PC-3 (cell line): ENCODE data around the gene PTRHD1. TPM values are rescaled to one million over a fixed set of nuclear protein-coding genes. Genes with fewer than 3 reads are reported as not detected.

Source experiments
- ATAC-seq: fragments of 200-7000 bp; cut with Tn5 transposase; 2 replicates; pipeline ENCODE4 v1.9.1; 2020; ENCODE audit warnings: mild to moderate bottlenecking, moderate library complexity
- BruUV-seq: library from RNA; stranded (reverse); fragments of 400-500 nt; replicated peaks from 2 replicates; lab custom pipeline; 2021; lab: Mats Ljungman, UMichigan
- CTCF ChIA-PET: fragments of 300-600 bp; sonication (Branson Sonifier 250); formaldehyde crosslinking; loops from one replicate; lab custom pipeline; 2022; ENCODE audit warnings: antibody characterized with exemption; lab: Charles Lee
- POLR2A ChIA-PET: fragments of 300-600 bp; sonication (Branson Sonifier 250); formaldehyde crosslinking; loops from one replicate; lab custom pipeline; 2022; ENCODE audit warnings: antibody characterized with exemption; ENCODE audit not compliant: unreplicated experiment; lab: Charles Lee
- DNase-seq: peaks from one replicate; pipeline ENCODE4 v3.0.0-alpha.2; 2015
- H2AFZ ChIP-seq: fragments of 300-600 bp; sonication (generic); 2 replicates; pipeline ENCODE4 v1.6.0; 2016; ENCODE audit warnings: antibody characterized with exemption, low read length
- H3F3A ChIP-seq: fragments of 300-600 bp; sonication (generic); one replicate; pipeline ENCODE4 v1.6.0; 2017; ENCODE audit warnings: antibody characterized with exemption, low read length, control low read depth, mild to moderate bottlenecking; ENCODE audit not compliant: unreplicated experiment
- H3K27ac ChIP-seq: fragments of 300-600 bp; sonication (generic); 2 replicates; pipeline ENCODE4 v1.5.1; 2016; ENCODE audit warnings: mild to moderate bottlenecking, low read length
- H3K27me3 ChIP-seq: fragments of 300-600 bp; sonication (generic); 2 replicates; pipeline ENCODE4 v1.6.1; 2016; ENCODE audit warnings: low read length, mixed read lengths
- H3K36me3 ChIP-seq: fragments of 300-600 bp; sonication (generic); 2 replicates; pipeline ENCODE4 v1.6.1; 2016; ENCODE audit warnings: low read depth, mixed run types, low read length, mixed read lengths
- H3K4me1 ChIP-seq: fragments of 300-600 bp; sonication (generic); 2 replicates; pipeline ENCODE4 v1.5.1; 2016; ENCODE audit warnings: low read length; ENCODE audit not compliant: insufficient read depth
- H3K4me2 ChIP-seq: fragments of 300-600 bp; sonication (generic); 2 replicates; pipeline ENCODE4 v1.6.0; 2016; ENCODE audit warnings: low read length
- H3K4me3 ChIP-seq: fragments of 300-600 bp; sonication (generic); 2 replicates; pipeline ENCODE4 v1.5.1; 2016; ENCODE audit warnings: mild to moderate bottlenecking, low read length, mixed read lengths
- H3K79me2 ChIP-seq: fragments of 300-600 bp; sonication (generic); 2 replicates; pipeline ENCODE4 v1.6.1; 2017; ENCODE audit warnings: low read length, mixed read lengths
- H3K9ac ChIP-seq: fragments of 300-600 bp; sonication (generic); 2 replicates; pipeline ENCODE4 v1.6.0; 2016; ENCODE audit warnings: mild to moderate bottlenecking, low read length
- H3K9me2 ChIP-seq: fragments of 300-600 bp; sonication (generic); replicated peaks from 2 replicates; pipeline ENCODE4 v1.6.1; 2016; ENCODE audit warnings: mixed run types, low read length, mixed read lengths
- H3K9me3 ChIP-seq: fragments of 300-600 bp; sonication (generic); 2 replicates; pipeline ENCODE4 v1.6.1; 2016; ENCODE audit warnings: low read length, mixed read lengths
- H4K20me1 ChIP-seq: fragments of 300-600 bp; sonication (generic); 2 replicates; pipeline ENCODE4 v1.6.1; 2016; ENCODE audit warnings: low read length, mixed read lengths
- CTCF ChIP-seq: fragments of 300-600 bp; sonication (generic); conservative IDR thresholded peaks from 2 replicates; pipeline ENCODE4 v1.5.1; 2017; ENCODE audit warnings: antibody characterized with exemption, low read depth, mild to moderate bottlenecking, low read length
- EZH2 ChIP-seq: fragments of 300-600 bp; sonication (generic); IDR thresholded peaks from one replicate; pipeline ENCODE4 v1.6.1; 2017; ENCODE audit warnings: antibody characterized with exemption, mild to moderate bottlenecking, low read length; ENCODE audit not compliant: unreplicated experiment
- EZH2phosphoT487 ChIP-seq: fragments of 300-600 bp; sonication (generic); IDR thresholded peaks from 2 replicates; pipeline ENCODE4 v1.6.1; 2018; ENCODE audit warnings: mild to moderate bottlenecking, antibody characterized with exemption, low read length, borderline replicate concordance
- intact Hi-C: fragments of 100-400 bp; cut with micrococcal nuclease; formaldehyde crosslinking; loops from 2 replicates; pipeline ENCODE4 v1.9.0; 2023
- total RNA-seq: library from RNA; depleted of rRNA; stranded (reverse); fragments of >200 nt; gene quantifications from 2 replicates; pipeline ENCODE4 v1.2.3, GENCODE V29; 2014

The PTRHD1 gene
- total RNA-seq, 1 experiment from 2014 or later = 68.6 TPM

- H3K9me2 ChIP-seq = no peaks in the 10 kb centered on the region
- BruUV-seq = no TSS peak
- TF ChIP-seq EZH2 (no peak), EZH2phosphoT487 (no peak), CTCF (no peak)
- no peaks in the 10 kb centered on the region for H3K79me2 ChIP-seq
- H2AFZ ChIP-seq = no peak overlapping the region
- H3K36me3 ChIP-seq = no peaks in the 10 kb centered on the region
- no peaks in the 10 kb centered on the region for H3K9me3 ChIP-seq
- H3K4me2 ChIP-seq = no peak overlapping the region
- no peak overlapping the region for H3K27ac ChIP-seq
- H4K20me1 ChIP-seq = no peaks in the 10 kb centered on the region
- POLR2A ChIA-PET = no interaction called here
- H3F3A ChIP-seq = no peaks in the 10 kb centered on the region
- intact Hi-C loops = no loop called here
- no peak overlapping the region for H3K9ac ChIP-seq
- ATAC-seq = no peak; the same call in 1 of the 2 replicates
- CTCF ChIA-PET = no interaction called here
- H3K4me1 ChIP-seq = no peaks in the 10 kb centered on the region
- DNase-seq = no peak
- H3K27me3 ChIP-seq = no peaks in the 10 kb centered on the region
- H3K4me3 ChIP-seq = no peak overlapping the region
Measured at GRCh38 chr2:24749069-24749691, 44.0 kb downstream of the PTRHD1 start.

GRCh38 chr2:24747299-24747698 lies 45.9 kb downstream of the PTRHD1 start:
- POLR2A ChIA-PET = no interaction called here

More at GRCh38 chr2:24747299-24747698, 45.9 kb downstream of the PTRHD1 start:
- no peak overlapping the region for H3K4me2 ChIP-seq
- TF ChIP-seq CTCF (no peak), EZH2 (no peak), EZH2phosphoT487 (no peak)
- DNase-seq (no peak), ATAC-seq (no peak)
- no peaks in the 10 kb centered on the region for H3F3A ChIP-seq
- no peak overlapping the region for H3K4me3 ChIP-seq
- H3K4me1 ChIP-seq = no peaks in the 10 kb centered on the region
- no peaks in the 10 kb centered on the region for H3K9me3 ChIP-seq
- CTCF ChIA-PET = no interaction called here
- H3K9me2 ChIP-seq = no peaks in the 10 kb centered on the region
- no peak overlapping the region for H3K27ac ChIP-seq
- H3K27me3 ChIP-seq = no peaks in the 10 kb centered on the region
- no peaks in the 10 kb centered on the region for H3K79me2 ChIP-seq
- H4K20me1 ChIP-seq = no peaks in the 10 kb centered on the region
- H3K36me3 ChIP-seq = no peaks in the 10 kb centered on the region
- BruUV-seq = no TSS peak
- no peak overlapping the region for H3K9ac ChIP-seq
- H2AFZ ChIP-seq = no peak overlapping the region
- intact Hi-C loops = no loop called here
